Chondrocyte (in vitro differentiated cells): ENCODE measurements around the gene CDC42BPB. TPM values are rescaled to one million over a fixed set of nuclear protein-coding genes. Genes with fewer than 3 reads are reported as not detected.

Source experiments
- DNase-seq: peaks from one replicate; pipeline ENCODE4 v3.0.0; 2021; ENCODE audit warnings: mixed read lengths, low spot score
- H3K27ac Mint-ChIP-seq: one replicate; pipeline ENCODE4 v1.8.0; 2021; ENCODE audit warnings: mild to moderate bottlenecking, moderate library complexity, mixed read lengths; ENCODE audit not compliant: unreplicated experiment
- H3K27me3 Mint-ChIP-seq: 2 replicates; pipeline ENCODE4 v1.8.0; 2021; ENCODE audit warnings: low read depth, mixed read lengths
- H3K36me3 Mint-ChIP-seq: 2 replicates; pipeline ENCODE4 v1.8.0; 2021; ENCODE audit warnings: low read depth, mixed read lengths
- H3K4me1 Mint-ChIP-seq: 2 replicates; pipeline ENCODE4 v1.8.0; 2021; ENCODE audit warnings: low read depth, mild to moderate bottlenecking, mixed read lengths
- H3K4me3 Mint-ChIP-seq: one replicate; pipeline ENCODE4 v1.8.0; 2021; ENCODE audit warnings: mild to moderate bottlenecking, moderate library complexity, mixed read lengths; ENCODE audit not compliant: unreplicated experiment
- H3K9me3 Mint-ChIP-seq: 2 replicates; pipeline ENCODE4 v1.8.0; 2021; ENCODE audit warnings: low read depth, mixed read lengths
- CTCF ChIP-seq: fragments of 200-600 bp; sonication (generic); IDR thresholded peaks from 2 replicates; pipeline ENCODE4 v1.5.0; 2021; ENCODE audit warnings: antibody characterized with exemption, mild to moderate bottlenecking, moderate library complexity
- total RNA-seq: library from RNA; stranded (reverse); gene quantifications from 3 replicates; pipeline ENCODE4 v1.2.1, GENCODE V29; 2021

Gene CDC42BPB
- total RNA-seq, 1 donor from 2014 or later = 106 TPM

DNA sequence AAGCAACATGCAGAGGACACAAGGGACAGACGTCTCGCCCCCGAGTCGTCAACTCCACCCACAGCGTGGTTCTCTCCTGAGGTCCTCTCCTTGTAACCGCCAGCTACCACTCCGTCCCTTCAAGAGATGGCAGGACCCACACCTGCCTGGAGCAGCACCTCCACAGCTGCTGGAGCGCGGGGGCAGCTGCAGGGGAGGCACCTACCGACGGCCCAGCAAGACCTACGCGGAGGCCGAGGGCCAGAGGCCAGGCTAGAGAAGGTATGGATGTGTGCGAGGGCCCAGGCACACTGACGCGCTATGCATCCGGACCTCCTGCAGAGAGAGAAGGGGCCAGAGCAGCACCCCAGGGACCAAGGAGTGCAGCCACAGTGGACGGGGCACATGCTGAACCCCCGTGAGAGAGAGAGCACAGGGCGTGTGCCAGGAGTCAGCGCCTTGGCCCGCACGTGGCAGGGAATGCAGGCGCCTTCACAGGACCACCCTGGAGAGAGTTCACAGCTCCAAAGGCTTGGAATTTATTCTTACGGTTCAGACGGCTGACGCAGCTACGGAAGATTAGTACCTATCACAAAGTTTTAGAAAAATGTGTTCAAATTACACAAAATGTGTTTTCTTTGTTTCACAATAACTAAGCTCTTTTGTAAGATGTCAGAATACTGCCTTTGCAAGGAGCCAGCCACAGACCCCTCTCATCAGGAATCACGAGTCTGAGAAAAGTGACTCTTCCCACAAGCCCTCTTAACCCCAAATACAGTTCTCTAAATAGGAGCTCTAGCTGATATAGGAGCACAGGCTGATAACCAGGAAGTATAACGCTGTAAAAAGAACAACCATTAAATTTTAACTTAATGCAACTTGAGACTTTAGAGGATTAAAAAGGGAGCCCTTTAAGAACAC lies 36.8 kb downstream of the CDC42BPB start:
- Mint-ChIP-seq H3K9me3 (no peaks in the 10 kb centered on the region), H3K4me3 (no peak overlapping the region), H3K27ac (peak overlapping the region; percentile 38), H3K4me1 (peaks cover 73% of the 10 kb centered on the region), H3K36me3 (no peaks in the 10 kb centered on the region), H3K27me3 (no peaks in the 10 kb centered on the region)
- TF ChIP-seq CTCF = no peak
- DNase-seq = no peak

DNA sequence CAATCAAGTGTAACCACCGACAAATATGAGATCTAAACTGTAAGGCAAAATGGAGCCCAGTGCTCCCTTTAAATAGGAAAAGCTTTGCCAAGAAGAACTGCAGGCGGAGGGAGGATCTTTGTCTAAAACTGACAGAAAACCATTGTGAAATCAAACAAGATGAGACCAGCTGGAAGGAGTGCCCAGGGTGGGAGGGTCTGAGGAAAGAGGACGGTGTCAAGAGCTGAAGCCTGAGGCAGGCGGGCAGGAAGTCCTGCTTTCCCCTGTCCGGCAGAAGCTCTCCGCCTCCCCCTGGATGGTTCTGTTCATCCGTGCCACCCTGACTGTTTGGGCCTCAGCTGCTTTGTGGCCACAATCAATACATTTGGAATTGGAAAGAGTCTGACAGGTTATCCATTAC lies 37.5 kb downstream of the CDC42BPB start:
- Mint-ChIP-seq H3K9me3 (no peaks in the 10 kb centered on the region), H3K4me3 (no peak overlapping the region), H3K27ac (peak overlapping the region; percentile 14), H3K27me3 (no peaks in the 10 kb centered on the region), H3K4me1 (peaks cover 75% of the 10 kb centered on the region), H3K36me3 (no peaks in the 10 kb centered on the region)
- DNase-seq = no peak
- TF ChIP-seq CTCF = no peak

GRCh38 chr14:103019236-103019635 lies 38.1 kb downstream of the CDC42BPB start:
- Mint-ChIP-seq H3K27ac (peak overlapping the region; percentile 4), H3K9me3 (no peaks in the 10 kb centered on the region), H3K4me1 (peaks cover 75% of the 10 kb centered on the region), H3K27me3 (no peaks in the 10 kb centered on the region), H3K4me3 (no peak overlapping the region), H3K36me3 (no peaks in the 10 kb centered on the region)
- no peak for DNase-seq
- no peak for TF ChIP-seq CTCF

GRCh38 chr14:103016594-103016993 lies 40.8 kb downstream of the CDC42BPB start:
- Mint-ChIP-seq H3K4me3 (no peak overlapping the region), H3K36me3 (peaks cover 1% of the 10 kb centered on the region), H3K4me1 (peaks cover 59% of the 10 kb centered on the region), H3K27ac (no peak overlapping the region), H3K27me3 (no peaks in the 10 kb centered on the region), H3K9me3 (no peaks in the 10 kb centered on the region)
- TF ChIP-seq CTCF = no peak
- DNase-seq = no peak

GRCh38 chr14:103016071-103016470 lies 41.3 kb downstream of the CDC42BPB start:
- peaks cover 62% of the 10 kb centered on the region for H3K4me1 Mint-ChIP-seq
- peaks cover 4% of the 10 kb centered on the region for H3K36me3 Mint-ChIP-seq
- no peak for DNase-seq
- H3K27ac Mint-ChIP-seq = no peak overlapping the region
- H3K9me3 Mint-ChIP-seq = no peaks in the 10 kb centered on the region
- no peak for TF ChIP-seq CTCF
- no peaks in the 10 kb centered on the region for H3K27me3 Mint-ChIP-seq
- H3K4me3 Mint-ChIP-seq = no peak overlapping the region
